B cell (primary cell): ENCODE results near the gene MEIKIN.

Experiments
- CTCF ChIP-seq: fragments of 200-600 bp; IDR thresholded peaks from one replicate; pipeline ENCODE4 v1.8.0; 2022; ENCODE audit warnings: antibody characterized with exemption, mild to moderate bottlenecking
- EZH2 ChIP-seq: IDR thresholded peaks from 2 replicates; pipeline ENCODE4 v1.6.1; 2012; ENCODE audit warnings: borderline replicate concordance, low read depth, mild to moderate bottlenecking, moderate library complexity, low read length; ENCODE audit not compliant: insufficient read depth, poor library complexity, severe bottlenecking

GRCh38 chr5:131786900-131787692 is 158.4 kb downstream of the MEIKIN start:
- TF ChIP-seq CTCF (no peak), EZH2 (no peak)
